A549 treated with AZD9567 at 1 μM for 4 hours (cell line): ENCODE data around the gene S100A12. TPM values are rescaled to one million over a fixed set of nuclear protein-coding genes. Genes with fewer than 3 reads are reported as not detected.

Source experiments
- total RNA-seq: library from RNA; stranded (reverse); fragments of 200-300 nt; extraction: Qiagen RNA extraction; gene quantifications from 5 replicates; pipeline ENCODE4 v1.2.3, GENCODE V29; 2022; ENCODE audit not compliant: insufficient read depth

Gene S100A12
- not detected in 5 replicates for total RNA-seq

GRCh38 chr1:153375511-153375910 lies at the start of gene S100A12:
TSS of gene S100A12 (minus strand) at chr1:153375621. CDS start at chr1:153374592, 1,029 bp downstream.

GRCh38 chr1:153415850-153416570 lies 40.6 kb upstream of the S100A12 start, which contains the start of gene S100A7A:
TSS of gene S100A7A (plus strand) at chr1:153416520. CDS start at chr1:153418083, 1,563 bp downstream.

GRCh38 chr1:153390938-153391710 lies 15.7 kb upstream of the S100A12 start, which contains the start of gene S100A8:
TSS of gene S100A8 (minus strand) at chr1:153391073. CDS start at chr1:153390535, 538 bp downstream.

GRCh38 chr1:153357853-153358690 lies 17.3 kb downstream of the S100A12 start, which contains the start of gene S100A9:
TSS of gene S100A9 (plus strand) at chr1:153357854. CDS start at chr1:153358284, 430 bp downstream.

GRCh38 chr1:153348511-153349362 lies 26.7 kb downstream of the S100A12 start, which contains the start of gene PGLYRP4:
TSS of gene PGLYRP4 (minus strand) at chr1:153348841. CDS start at chr1:153347932, 909 bp downstream.

Other genes with a start within 250 kb of the S100A12 start
- gene SPRR2G, start 224.7 kb downstream of the S100A12 start, total RNA-seq: not detected in 5 replicates
- gene LELP1, start 172.2 kb downstream of the S100A12 start, total RNA-seq: not detected in 5 replicates
- 0.08 TPM in 1 of 5 replicates, not detected in the others for gene PRR9, start 158.0 kb downstream of the S100A12 start, total RNA-seq
- not detected in 5 replicates for gene LORICRIN, start 115.9 kb downstream of the S100A12 start, total RNA-seq
- not detected in 5 replicates for gene PGLYRP3, start 62.7 kb downstream of the S100A12 start, total RNA-seq
- gene PGLYRP4, start 26.8 kb downstream of the S100A12 start, total RNA-seq: not detected in 5 replicates
- 0.49 to 1.2 TPM (median 0.80 TPM) in 4 of 5 replicates, not detected in the other for gene S100A9, start 17.8 kb downstream of the S100A12 start, total RNA-seq
- gene S100A8, start 15.5 kb upstream of the S100A12 start, total RNA-seq: not detected in 5 replicates
- gene S100A7A, start 40.9 kb upstream of the S100A12 start, total RNA-seq: not detected in 5 replicates
- not detected in 5 replicates for gene S100A7, start 85.0 kb upstream of the S100A12 start, total RNA-seq
- 3,026 to 3,713 TPM (median 3,617 TPM) in 5 replicates for gene S100A6, start 160.4 kb upstream of the S100A12 start, total RNA-seq
- gene S100A5, start 165.3 kb upstream of the S100A12 start, total RNA-seq: 0.74 to 1.7 TPM (median 0.84 TPM) in 4 of 5 replicates, not detected in the other
- 1,162 to 1,829 TPM (median 1,676 TPM) in 5 replicates for gene S100A4, start 170.2 kb upstream of the S100A12 start, total RNA-seq
- 81.6 to 99.0 TPM (median 94.1 TPM) in 5 replicates for gene S100A3, start 173.6 kb upstream of the S100A12 start, total RNA-seq
- gene S100A2, start 190.2 kb upstream of the S100A12 start, total RNA-seq: 10.6 to 29.6 TPM (median 22.2 TPM) in 5 replicates
- gene S100A16, start 237.5 kb upstream of the S100A12 start, total RNA-seq: 405 to 503 TPM (median 489 TPM) in 5 replicates
- 0.18 to 0.52 TPM (median 0.31 TPM) in 4 of 5 replicates, not detected in the other for gene S100A14, start 240.7 kb upstream of the S100A12 start, total RNA-seq